GM12872 (cell line): ENCODE results near the gene RPS2.

Source experiments
- CTCF ChIP-seq: IDR thresholded peaks from 3 replicates; pipeline ENCODE4 v1.5.1; 2011; ENCODE audit warnings: low read depth, mild to moderate bottlenecking, low read length, moderate library complexity; ENCODE audit not compliant: insufficient read depth

The RPS2 gene

GRCh38 chr16:2007081-2007836 is 42.6 kb upstream of the RPS2 start:
- no peak for TF ChIP-seq CTCF

- no peak for TF ChIP-seq CTCF
Observed at GRCh38 chr16:2006317-2006716, 41.7 kb upstream of the RPS2 start.

- TF ChIP-seq CTCF, result peak; percentile 63
Observed at GRCh38 chr16:2005646-2006045, 41.0 kb upstream of the RPS2 start.

- TF ChIP-seq CTCF, result no peak
Observed at GRCh38 chr16:2004795-2005517, 40.3 kb upstream of the RPS2 start.

- peak; percentile 98 for TF ChIP-seq CTCF
Observed at GRCh38 chr16:2003827-2004641, 39.4 kb upstream of the RPS2 start.

- TF ChIP-seq CTCF, result no peak
Observed at GRCh38 chr16:2003231-2003826, 38.7 kb upstream of the RPS2 start.
